ENCODE measurements around the gene TBC1D3D.
"Not testable (repeated sequence)": the region's sequence is repeated elsewhere in the genome, so short reads cannot be mapped to it uniquely, and the experiment has no call there.

The TBC1D3D gene

DNA sequence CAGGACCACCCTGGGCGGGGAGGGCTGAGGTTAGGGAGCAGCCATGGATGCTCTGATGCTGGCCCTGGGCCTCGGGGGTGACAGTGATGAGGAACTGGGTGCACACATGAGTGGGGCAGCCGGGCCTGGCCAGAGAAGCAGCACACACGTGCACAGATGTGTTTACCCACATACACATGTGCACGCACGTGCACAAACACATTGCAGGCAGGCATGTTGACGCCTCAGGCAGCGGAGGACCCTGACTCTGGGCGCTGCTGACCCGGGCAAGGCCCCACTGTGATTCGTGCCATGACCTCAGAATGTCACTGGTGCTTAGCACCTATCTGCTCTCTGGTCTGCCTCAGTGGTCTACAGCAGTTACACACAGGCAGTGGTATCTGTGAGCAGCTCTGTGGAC is at the start of gene TBC1D3D:
TSS of gene TBC1D3D (plus strand) at position 301 of the 400 bp plus-strand sequence. CDS start 1,585 bp downstream, outside the sequence.
- not testable (repeated sequence) for DNase-seq (ENCODE audit: low read depth, low spot score)

DNA sequence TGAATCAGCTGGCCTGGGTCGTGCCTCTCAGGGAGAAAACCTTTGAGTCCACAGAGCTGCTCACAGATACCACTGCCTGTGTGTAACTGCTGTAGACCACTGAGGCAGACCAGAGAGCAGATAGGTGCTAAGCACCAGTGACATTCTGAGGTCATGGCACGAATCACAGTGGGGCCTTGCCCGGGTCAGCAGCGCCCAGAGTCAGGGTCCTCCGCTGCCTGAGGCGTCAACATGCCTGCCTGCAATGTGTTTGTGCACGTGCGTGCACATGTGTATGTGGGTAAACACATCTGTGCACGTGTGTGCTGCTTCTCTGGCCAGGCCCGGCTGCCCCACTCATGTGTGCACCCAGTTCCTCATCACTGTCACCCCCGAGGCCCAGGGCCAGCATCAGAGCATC is 14.8 kb upstream of the TBC1D3D start, which contains the start of gene TBC1D3L:
TSS of gene TBC1D3L (minus strand) at position 101 of the 400 bp plus-strand sequence. CDS start 1,540 bp downstream, outside the sequence.
- not testable (repeated sequence) for DNase-seq (ENCODE audit: low read depth, low spot score)

Data from brain pericyte (primary cell).